H9 (cell line): ENCODE measurements around the gene CDS2. TPM values are rescaled to one million over a fixed set of nuclear protein-coding genes. Genes with fewer than 3 reads are reported as not detected.

ENCODE experiments used
- DNase-seq: peaks from one replicate; pipeline ENCODE4 v3.0.0-alpha.2; 2017
- H2AFZ ChIP-seq: one replicate; pipeline ENCODE4 v1.6.1; 2013; ENCODE audit warnings: mild to moderate bottlenecking, low read length, control low read depth, moderate library complexity
- H2AK5ac ChIP-seq: 2 replicates; pipeline ENCODE4 v1.6.1; 2013; ENCODE audit warnings: low read length, control low read depth, mixed read lengths; ENCODE audit not compliant: insufficient read length
- H2BK120ac ChIP-seq: one replicate; pipeline ENCODE4 v1.6.1; 2013; ENCODE audit warnings: low read depth, mild to moderate bottlenecking, low read length, control low read depth, inconsistent platforms; ENCODE audit not compliant: poor library complexity, severe bottlenecking
- H2BK12ac ChIP-seq: 2 replicates; pipeline ENCODE4 v1.6.1; 2013; ENCODE audit warnings: low read length, control low read depth, mixed read lengths, low read depth; ENCODE audit not compliant: insufficient read length
- H2BK15ac ChIP-seq: 2 replicates; pipeline ENCODE4 v1.6.1; 2013; ENCODE audit warnings: low read depth, low read length, control low read depth
- H2BK20ac ChIP-seq: one replicate; pipeline ENCODE4 v1.6.1; 2013; ENCODE audit warnings: low read depth, mild to moderate bottlenecking, low read length, control low read depth, inconsistent platforms; ENCODE audit not compliant: poor library complexity, severe bottlenecking
- H2BK5ac ChIP-seq: 2 replicates; pipeline ENCODE4 v1.6.1; 2013; ENCODE audit warnings: low read length, control low read depth, mixed read lengths; ENCODE audit not compliant: insufficient read length
- H3K14ac ChIP-seq: 2 replicates; pipeline ENCODE4 v1.6.1; 2013; ENCODE audit warnings: low read length, control low read depth; ENCODE audit not compliant: insufficient read depth
- H3K18ac ChIP-seq: 2 replicates; pipeline ENCODE4 v1.6.1; 2013; ENCODE audit warnings: low read depth, mild to moderate bottlenecking, mixed read lengths, low read length, control low read depth; ENCODE audit not compliant: insufficient read length
- H3K23ac ChIP-seq: 2 replicates; pipeline ENCODE4 v1.6.1; 2013; ENCODE audit warnings: low read length, control low read depth, mixed read lengths, low read depth; ENCODE audit not compliant: insufficient read length
- H3K23me2 ChIP-seq: 2 replicates; pipeline ENCODE4 v1.6.1; 2013; ENCODE audit warnings: low read depth, mild to moderate bottlenecking, mixed read lengths, low read length, control low read depth; ENCODE audit not compliant: insufficient read length, poor library complexity, severe bottlenecking
- H3K27ac ChIP-seq: 2 replicates; pipeline ENCODE4 v1.5.1; 2013; ENCODE audit warnings: low read length, control low read depth, mixed read lengths, low read depth; ENCODE audit not compliant: insufficient read length
- H3K27me3 ChIP-seq: 2 replicates; pipeline ENCODE4 v1.6.1; 2013; ENCODE audit warnings: low read length, control low read depth, inconsistent platforms; ENCODE audit not compliant: insufficient read depth
- H3K4ac ChIP-seq: 2 replicates; pipeline ENCODE4 v1.6.1; 2013; ENCODE audit warnings: low read depth, mild to moderate bottlenecking, control low read depth, inconsistent platforms, low read length, moderate library complexity
- H3K4me1 ChIP-seq: 2 replicates; pipeline ENCODE4 v1.6.1; 2013; ENCODE audit warnings: low read length, control low read depth, inconsistent platforms; ENCODE audit not compliant: insufficient read depth
- H3K4me2 ChIP-seq: 2 replicates; pipeline ENCODE4 v1.6.1; 2013; ENCODE audit warnings: low read length, control low read depth, mixed read lengths; ENCODE audit not compliant: insufficient read length, insufficient read depth
- H3K56ac ChIP-seq: 2 replicates; pipeline ENCODE4 v1.6.1; 2013; ENCODE audit warnings: low read depth, mild to moderate bottlenecking, mixed read lengths, low read length, control low read depth; ENCODE audit not compliant: insufficient read length
- H3K79me1 ChIP-seq: 2 replicates; pipeline ENCODE4 v1.6.1; 2013; ENCODE audit warnings: low read depth, mild to moderate bottlenecking, moderate library complexity, low read length, control low read depth, inconsistent platforms; ENCODE audit not compliant: insufficient read depth, poor library complexity, severe bottlenecking
- H3K79me2 ChIP-seq: 2 replicates; pipeline ENCODE4 v1.6.1; 2013; ENCODE audit warnings: low read length, control low read depth, inconsistent platforms; ENCODE audit not compliant: insufficient read depth
- H3K9ac ChIP-seq: 2 replicates; pipeline ENCODE4 v1.6.1; 2013; ENCODE audit warnings: low read length, control low read depth, mixed read lengths; ENCODE audit not compliant: insufficient read length; ENCODE audit errors: extremely low read depth
- H3K9me3 ChIP-seq: one replicate; pipeline ENCODE4 v1.6.1; 2013; ENCODE audit warnings: low read depth, low read length, inconsistent platforms; ENCODE audit not compliant: control insufficient read depth
- H3T11ph ChIP-seq: one replicate; pipeline ENCODE4 v1.6.1; 2013; ENCODE audit warnings: mild to moderate bottlenecking, low read length, control low read depth, inconsistent platforms
- H4K20me1 ChIP-seq: one replicate; pipeline ENCODE4 v1.6.1; 2013; ENCODE audit not compliant: control insufficient read depth, insufficient read length, insufficient read depth
- H4K5ac ChIP-seq: 2 replicates; pipeline ENCODE4 v1.6.1; 2013; ENCODE audit warnings: low read depth, mild to moderate bottlenecking, mixed read lengths, low read length, control low read depth; ENCODE audit not compliant: insufficient read length
- H4K8ac ChIP-seq: replicated peaks from 2 replicates; pipeline ENCODE4 v1.6.1; 2013; ENCODE audit warnings: low read length, control low read depth, mixed read lengths, low read depth; ENCODE audit not compliant: insufficient read length
- H4K91ac ChIP-seq: 2 replicates; pipeline ENCODE4 v1.6.1; 2013; ENCODE audit warnings: low read depth, mild to moderate bottlenecking, moderate library complexity, mixed read lengths, low read length, control low read depth; ENCODE audit not compliant: insufficient read length
- H3K27ac Mint-ChIP-seq, 3 experiments: 2 replicates in 2 of 3; 3 replicates in 1 of 3; pipeline ENCODE4 v1.8.0; 2020 to 2021; ENCODE audit warnings: mixed read lengths in 3 of 3, mild to moderate bottlenecking in 1 of 3, moderate library complexity in 1 of 3
- H3K27me3 Mint-ChIP-seq: 2 replicates; pipeline ENCODE4 v1.8.0; 2021; ENCODE audit warnings: low read depth, mild to moderate bottlenecking, moderate library complexity, mixed read lengths
- H3K36me3 Mint-ChIP-seq, 3 experiments: 2 replicates in 2 of 3; 3 replicates in 1 of 3; pipeline ENCODE4 v1.8.0; 2020 to 2021; ENCODE audit warnings: low read depth in 3 of 3, mixed read lengths in 3 of 3; ENCODE audit not compliant: insufficient read depth in 1 of 3
- H3K4me1 Mint-ChIP-seq, 2 experiments: 2 replicates each; pipeline ENCODE4 v1.8.0; 2020; ENCODE audit warnings: mixed read lengths in 2 of 2
- H3K4me3 Mint-ChIP-seq, 2 experiments: 2 replicates in 1 of 2; 3 replicates in 1 of 2; pipeline ENCODE4 v1.8.0; 2020 to 2021; ENCODE audit warnings: mild to moderate bottlenecking in 2 of 2, mixed read lengths in 2 of 2, moderate library complexity in 1 of 2
- H3K9me3 Mint-ChIP-seq, 2 experiments: 2 replicates in 1 of 2; 3 replicates in 1 of 2; pipeline ENCODE4 v1.8.0; 2020; ENCODE audit warnings: mild to moderate bottlenecking in 2 of 2, mixed read lengths in 2 of 2, moderate library complexity in 1 of 2
- total RNA-seq: library from RNA; stranded (reverse); gene quantifications from 2 replicates; pipeline ENCODE4 v1.2.1, GENCODE V29; 2021
- TF ChIP-seq, protein P1 (sequence below): fragments of 200-600 bp; sonication (generic); conservative IDR thresholded peaks from 3 replicates; pipeline ENCODE4 v1.8.0; 2021; ENCODE audit warnings: antibody characterized with exemption, mild to moderate bottlenecking

Gene CDS2
- total RNA-seq, 1 experiment from 2014 or later = 63.2 TPM

- Histone ChIP-seq H2BK5ac (no peak overlapping the region), H4K8ac (no peak overlapping the region), H3K79me1 (no peaks in the 10 kb centered on the region), H3K14ac (no peak overlapping the region), H3K9ac (no peak overlapping the region), H2BK20ac (no peak overlapping the region), H4K20me1 (no peaks in the 10 kb centered on the region), H2AK5ac (no peak overlapping the region), H4K5ac (no peak overlapping the region), H3K27me3 (no peaks in the 10 kb centered on the region), H4K91ac (no peak overlapping the region), H2BK12ac (no peak overlapping the region), H2BK15ac (no peak overlapping the region), H2BK120ac (no peak overlapping the region), H3K79me2 (no peaks in the 10 kb centered on the region), H3K56ac (no peak overlapping the region), H3K4me2 (no peak overlapping the region), H3K4me1 (peaks cover 10% of the 10 kb centered on the region; the same call in 1 of the 2 replicates), H3K27ac (no peak overlapping the region), H3K18ac (no peak overlapping the region), H3K9me3 (no peaks in the 10 kb centered on the region), H3K23ac (no peak overlapping the region), H3T11ph (no peak overlapping the region), H3K23me2 (no peaks in the 10 kb centered on the region), H2AFZ (no peak overlapping the region), H3K4ac (no peak overlapping the region)
- Mint-ChIP-seq H3K36me3 (peaks cover 13 to 59% (median 47%) of the 10 kb centered on the region in 3 experiments; a peak in 6 of 7 replicates), H3K4me1 (peaks cover 19 to 21% of the 10 kb centered on the region in 2 experiments), H3K4me3 (no peak overlapping the region; a peak in 1 of 5 replicates), H3K9me3 (no peaks in the 10 kb centered on the region), H3K27ac (no peak overlapping the region), H3K27me3 (no peaks in the 10 kb centered on the region)
- no peak for DNase-seq
- TF ChIP-seq, protein P1, sequence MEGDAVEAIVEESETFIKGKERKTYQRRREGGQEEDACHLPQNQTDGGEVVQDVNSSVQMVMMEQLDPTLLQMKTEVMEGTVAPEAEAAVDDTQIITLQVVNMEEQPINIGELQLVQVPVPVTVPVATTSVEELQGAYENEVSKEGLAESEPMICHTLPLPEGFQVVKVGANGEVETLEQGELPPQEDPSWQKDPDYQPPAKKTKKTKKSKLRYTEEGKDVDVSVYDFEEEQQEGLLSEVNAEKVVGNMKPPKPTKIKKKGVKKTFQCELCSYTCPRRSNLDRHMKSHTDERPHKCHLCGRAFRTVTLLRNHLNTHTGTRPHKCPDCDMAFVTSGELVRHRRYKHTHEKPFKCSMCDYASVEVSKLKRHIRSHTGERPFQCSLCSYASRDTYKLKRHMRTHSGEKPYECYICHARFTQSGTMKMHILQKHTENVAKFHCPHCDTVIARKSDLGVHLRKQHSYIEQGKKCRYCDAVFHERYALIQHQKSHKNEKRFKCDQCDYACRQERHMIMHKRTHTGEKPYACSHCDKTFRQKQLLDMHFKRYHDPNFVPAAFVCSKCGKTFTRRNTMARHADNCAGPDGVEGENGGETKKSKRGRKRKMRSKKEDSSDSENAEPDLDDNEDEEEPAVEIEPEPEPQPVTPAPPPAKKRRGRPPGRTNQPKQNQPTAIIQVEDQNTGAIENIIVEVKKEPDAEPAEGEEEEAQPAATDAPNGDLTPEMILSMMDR = no peak
Measured at GRCh38 chr20:5181958-5182357, 55.1 kb downstream of the CDS2 start.
